Embryonic facial prominence (tissue), 1 donor: ENCODE measurements around the gene LPAR1.
"Not testable (repeated sequence)": the region's sequence is repeated elsewhere in the genome, so short reads cannot be mapped to it uniquely, and the experiment has no call there.

Experiments
- DNase-seq: peaks from one replicate; pipeline ENCODE4 v3.0.0-alpha.2; 2016; ENCODE audit errors: extremely low spot score

The LPAR1 gene

GRCh38 chr9:110874963-110875674, 163.2 kb downstream of the LPAR1 start:
- no peak for DNase-seq

- DNase-seq = no peak
Measured at GRCh38 chr9:110872920-110873319, 165.3 kb downstream of the LPAR1 start.

GRCh38 chr9:110871736-110872135, 166.5 kb downstream of the LPAR1 start:
- DNase-seq = no peak

GRCh38 chr9:110869931-110870330, 168.3 kb downstream of the LPAR1 start:
- DNase-seq = no peak

GRCh38 chr9:110864011-110864410, 174.3 kb downstream of the LPAR1 start:
- no peak for DNase-seq

- not testable (repeated sequence) for DNase-seq
Measured at GRCh38 chr9:110861370-110862110, 176.7 kb downstream of the LPAR1 start.

- DNase-seq = no peak
Measured at GRCh38 chr9:110856772-110857171, 181.5 kb downstream of the LPAR1 start.

GRCh38 chr9:110850401-110851135, 187.7 kb downstream of the LPAR1 start:
- no peak for DNase-seq

GRCh38 chr9:110847671-110848070, 190.6 kb downstream of the LPAR1 start:
- DNase-seq = no peak

- DNase-seq = no peak
Measured at GRCh38 chr9:110846215-110846614, 192.1 kb downstream of the LPAR1 start.

- no peak for DNase-seq
Measured at GRCh38 chr9:110844121-110844520, 194.1 kb downstream of the LPAR1 start.

GRCh38 chr9:110842986-110843385, 195.3 kb downstream of the LPAR1 start:
- no peak for DNase-seq

GRCh38 chr9:110842169-110842568, 196.1 kb downstream of the LPAR1 start:
- DNase-seq = no peak

- DNase-seq = no peak
Measured at GRCh38 chr9:110837401-110838005, 200.8 kb downstream of the LPAR1 start.

- DNase-seq = no peak
Measured at GRCh38 chr9:110835859-110836271, 202.4 kb downstream of the LPAR1 start.

- DNase-seq = no peak
Measured at GRCh38 chr9:110835404-110835803, 202.9 kb downstream of the LPAR1 start.

GRCh38 chr9:110832926-110833325, 205.3 kb downstream of the LPAR1 start:
- no peak for DNase-seq

- DNase-seq = no peak
Measured at GRCh38 chr9:110830495-110830894, 207.8 kb downstream of the LPAR1 start.

GRCh38 chr9:110828264-110828663, 210.0 kb downstream of the LPAR1 start:
- peak; percentile 79 for DNase-seq

- not testable (repeated sequence) for DNase-seq
Measured at GRCh38 chr9:110826400-110826799, 211.9 kb downstream of the LPAR1 start.

GRCh38 chr9:110825950-110826349, 212.3 kb downstream of the LPAR1 start:
- DNase-seq = no peak

GRCh38 chr9:110825129-110825528, 213.1 kb downstream of the LPAR1 start:
- DNase-seq = not testable (repeated sequence)
